Activated CD8-positive, alpha-beta memory T cell treated with anti-CD3 and anti-CD28 coated beads for 4 hours (primary cell): ENCODE data around the gene RNF144A.
"Not testable (repeated sequence)": the region's sequence is repeated elsewhere in the genome, so short reads cannot be mapped to it uniquely, and the experiment has no call there.

ENCODE experiments used
- DNase-seq, 2 donors: peaks; one replicate each; pipeline ENCODE4 v3.0.0-alpha.2; 2020; ENCODE audit warnings: low read depth in 2 of 2

The RNF144A gene

DNA sequence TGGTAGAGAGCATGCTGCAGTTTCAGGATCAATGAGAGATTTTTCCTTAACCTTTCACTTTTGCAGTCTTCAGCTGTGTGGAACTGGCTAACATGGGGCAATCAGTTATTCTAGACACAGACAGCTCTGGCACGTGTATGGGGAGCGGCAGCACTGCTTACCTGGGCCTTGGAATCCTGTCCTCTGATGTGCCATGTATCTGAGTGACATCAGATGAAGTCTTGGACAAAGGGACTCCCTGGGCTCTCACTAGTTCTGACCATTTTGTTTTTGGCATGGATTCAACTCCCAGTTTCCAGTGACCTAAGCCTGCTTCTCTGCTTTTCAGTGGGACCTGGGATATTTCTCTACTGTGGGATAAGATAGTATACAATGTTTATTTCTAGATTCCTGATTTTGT is 54.3 kb downstream of the RNF144A start:
- DNase-seq = no peak

GRCh38 chr2:6972067-6972710 is 55.0 kb downstream of the RNF144A start:
- DNase-seq = no peak

DNA sequence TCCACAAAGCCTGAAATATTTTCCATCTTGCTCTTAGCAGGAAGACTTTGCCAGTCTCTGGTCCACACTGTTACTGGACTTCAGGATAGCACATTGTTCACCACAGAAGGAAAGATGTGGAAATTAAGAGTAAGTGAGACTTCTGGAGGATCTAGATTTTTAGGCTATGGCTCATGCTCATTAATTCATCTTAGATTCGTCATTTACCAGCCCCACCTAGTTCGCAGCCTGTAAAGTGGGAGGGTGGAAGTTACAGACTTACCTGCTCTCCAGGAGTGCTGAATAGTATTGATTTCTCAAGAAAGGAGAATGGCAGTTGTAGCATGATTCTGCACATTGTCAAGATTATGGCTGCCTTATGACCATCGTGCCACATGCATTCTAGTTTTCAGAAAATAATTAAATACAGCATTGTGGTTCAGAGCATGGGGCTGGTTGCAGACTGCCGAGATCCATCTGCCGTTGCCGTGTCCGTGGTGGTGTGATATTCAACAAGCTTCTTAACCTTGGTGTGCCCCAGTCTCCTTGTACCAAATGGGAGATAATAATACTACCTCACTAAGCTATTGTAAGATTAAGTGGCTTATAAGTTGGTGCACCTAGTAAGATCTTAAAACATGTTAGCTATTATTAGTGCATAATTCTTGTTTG is 56.8 kb downstream of the RNF144A start:
- DNase-seq = no peak

- DNase-seq = no peak
Observed at GRCh38 chr2:6975988-6976387, 58.8 kb downstream of the RNF144A start.

DNA sequence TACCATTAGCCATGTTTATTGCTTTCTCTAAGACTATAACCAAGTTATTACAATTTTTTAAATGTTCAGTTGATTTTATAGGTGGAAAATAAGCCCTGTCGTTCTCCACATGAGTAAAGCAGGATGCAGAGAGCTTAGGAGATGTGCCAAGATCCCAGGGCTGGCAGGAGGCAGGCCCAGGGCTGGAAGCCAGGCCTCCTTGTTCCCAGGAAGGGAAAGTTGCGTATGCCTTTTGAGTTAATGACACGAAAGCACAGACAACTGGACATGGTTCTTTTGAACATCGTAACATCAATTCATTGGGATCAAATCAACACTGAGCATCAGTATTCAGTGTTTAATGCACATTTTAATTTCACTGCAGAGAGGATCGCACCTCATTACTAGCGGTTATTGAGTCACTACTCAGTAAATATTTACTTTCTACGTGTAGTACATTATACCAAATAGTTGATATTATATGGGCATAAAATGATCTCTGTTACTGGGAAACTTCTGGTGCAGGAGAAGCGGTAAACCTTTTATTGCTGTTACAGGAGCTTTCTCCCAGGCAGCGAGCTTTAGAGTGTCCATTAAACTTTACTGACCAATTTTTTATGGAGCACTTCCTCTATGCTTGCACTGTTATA is 60.0 kb downstream of the RNF144A start:
- DNase-seq = no peak

- no peak for DNase-seq
Observed at GRCh38 chr2:6977786-6978185, 60.6 kb downstream of the RNF144A start.

- DNase-seq = no peak
Observed at GRCh38 chr2:6978991-6979390, 61.8 kb downstream of the RNF144A start.

- DNase-seq = no peak
Observed at GRCh38 chr2:6982449-6982848, 65.2 kb downstream of the RNF144A start.

DNA sequence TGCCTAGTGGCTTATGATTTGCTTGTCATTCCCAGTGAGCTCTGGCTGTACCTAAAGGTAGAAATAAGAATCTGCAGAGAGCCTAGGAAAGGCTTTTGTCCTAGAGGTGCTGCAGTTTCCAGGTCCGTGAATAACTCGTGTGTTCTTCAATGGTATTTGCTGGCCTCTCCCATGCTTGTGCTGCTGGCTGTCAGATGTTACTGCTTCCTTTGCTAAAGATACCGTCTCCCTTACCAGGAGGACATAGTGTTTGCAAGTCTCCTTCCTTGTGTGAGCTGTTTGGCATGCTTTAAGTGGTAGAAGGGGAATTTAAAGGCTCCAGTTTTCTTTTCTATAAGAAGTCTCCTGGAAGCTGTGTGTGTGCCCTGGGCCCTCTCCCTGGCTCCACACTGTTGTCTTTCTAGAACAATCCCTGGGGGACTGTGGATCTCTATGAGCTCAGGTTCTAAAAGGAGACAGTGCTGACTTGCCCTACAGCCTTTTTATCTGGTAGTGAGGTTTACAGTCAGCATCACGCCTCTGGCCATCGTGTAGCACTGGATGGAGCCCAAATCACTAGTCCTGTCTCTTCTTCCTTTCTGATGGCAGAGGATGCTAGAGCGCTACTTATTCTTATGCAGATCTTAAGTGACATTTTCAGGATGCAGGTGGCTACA is 65.8 kb downstream of the RNF144A start:
- no peak for DNase-seq

DNA sequence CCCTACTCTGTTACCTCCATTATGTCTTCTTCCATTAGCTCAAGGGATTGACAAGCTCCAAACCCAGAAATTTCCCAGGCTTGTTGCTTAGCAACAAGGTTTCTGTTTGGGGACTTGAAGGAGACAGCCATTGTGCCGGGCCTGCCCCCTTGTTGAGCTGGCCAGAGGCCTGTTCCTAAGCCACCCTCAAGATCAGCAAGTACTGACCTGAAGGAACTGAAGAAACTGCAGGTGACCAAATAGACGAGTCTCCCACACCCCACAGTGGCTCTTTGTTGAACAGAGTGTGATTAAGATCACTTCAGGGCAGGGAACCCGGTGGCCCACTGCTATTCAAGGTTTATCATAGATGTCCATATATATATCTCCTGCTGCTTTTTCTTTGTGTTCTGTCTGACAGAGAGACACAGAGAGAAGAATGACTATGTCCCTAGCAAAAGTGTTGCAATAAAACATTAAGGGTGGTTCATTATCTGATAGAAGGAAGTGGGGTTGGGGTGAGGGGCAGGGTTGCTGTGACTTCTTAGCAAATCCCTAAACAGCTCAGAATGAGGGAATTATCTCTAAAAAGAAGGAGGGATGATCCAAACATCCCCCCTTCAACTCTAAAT is 69.2 kb downstream of the RNF144A start:
- no peak for DNase-seq

GRCh38 chr2:6986912-6987361 is 69.7 kb downstream of the RNF144A start:
- no peak for DNase-seq

- no peak for DNase-seq
Observed at GRCh38 chr2:6990871-6991270, 73.7 kb downstream of the RNF144A start.

- no peak for DNase-seq
Observed at GRCh38 chr2:6992794-6993228, 75.6 kb downstream of the RNF144A start.

DNA sequence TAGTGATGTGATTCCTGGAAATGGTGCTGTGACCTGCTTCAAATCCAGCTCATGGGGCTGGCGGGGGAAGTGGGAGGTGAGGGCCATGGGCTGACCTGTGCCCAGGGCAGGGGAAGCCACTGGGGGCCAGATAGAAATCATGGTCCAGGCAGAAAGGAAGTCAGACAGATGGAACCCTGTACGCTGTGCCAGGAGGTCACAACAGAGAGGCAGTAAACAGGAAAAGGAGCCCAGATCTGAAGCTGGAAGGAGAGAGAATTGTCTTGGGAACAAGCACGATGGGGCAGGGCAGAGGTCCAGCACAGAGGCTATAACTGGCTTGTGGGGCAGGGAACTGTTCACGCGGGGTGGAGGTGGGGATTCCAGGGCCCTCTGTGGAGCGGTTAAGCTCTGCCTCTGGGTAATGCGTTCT is 76.0 kb downstream of the RNF144A start:
- no peak for DNase-seq

- DNase-seq = no peak
Observed at GRCh38 chr2:6993936-6994335, 76.7 kb downstream of the RNF144A start.

DNA sequence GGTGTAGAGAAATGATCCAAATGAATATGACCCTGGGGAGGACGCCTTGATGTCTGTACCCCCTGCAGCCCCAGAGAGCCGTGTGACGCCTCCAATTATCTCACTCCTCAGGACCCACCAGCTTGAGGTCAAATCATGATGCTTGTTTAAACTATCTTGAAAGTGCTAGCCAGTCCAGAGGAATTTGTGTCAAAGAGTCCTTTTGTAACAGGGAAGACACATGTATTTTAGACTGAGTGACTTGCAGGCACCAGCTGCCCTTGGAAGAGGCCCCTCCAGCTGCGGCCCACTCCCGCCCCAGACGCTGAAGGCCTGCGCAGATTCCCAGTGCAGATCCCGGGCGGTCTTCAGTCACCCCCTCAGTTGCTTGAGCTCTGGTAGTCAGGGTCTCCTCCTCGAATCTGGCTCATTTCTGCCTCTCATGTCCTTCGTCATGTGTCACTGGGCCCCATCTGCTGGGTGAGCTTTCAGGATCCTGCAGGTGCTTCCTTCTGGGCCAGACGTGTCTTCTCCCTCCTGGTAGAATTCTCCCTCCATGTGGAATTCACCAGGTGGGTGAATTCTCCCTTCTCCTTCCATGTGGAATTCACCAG is 77.4 kb downstream of the RNF144A start:
- no peak for DNase-seq

- DNase-seq = no peak
Observed at GRCh38 chr2:6995391-6996097, 78.3 kb downstream of the RNF144A start.

- DNase-seq = no peak
Observed at GRCh38 chr2:6999211-6999877, 82.1 kb downstream of the RNF144A start.

DNA sequence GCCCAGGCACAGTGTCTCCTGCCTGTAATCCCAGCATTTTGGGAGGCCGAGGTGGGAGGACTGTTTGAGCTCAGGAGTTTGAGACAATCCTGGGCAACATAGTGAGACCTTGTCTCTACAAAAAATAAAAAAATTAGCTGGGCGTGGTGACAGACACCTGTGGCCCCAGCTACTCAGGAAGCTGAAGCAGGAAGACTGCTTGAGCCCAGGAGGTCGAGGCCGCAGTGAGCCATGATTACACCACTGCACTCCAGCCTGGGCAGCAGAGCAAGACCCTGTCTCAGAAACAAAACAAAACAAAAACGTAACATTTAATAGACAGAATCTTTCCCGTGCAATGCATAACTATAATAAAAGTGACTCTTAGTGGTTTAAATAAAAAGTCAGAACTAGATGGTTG is 84.2 kb downstream of the RNF144A start:
- DNase-seq = not testable (repeated sequence)

DNA sequence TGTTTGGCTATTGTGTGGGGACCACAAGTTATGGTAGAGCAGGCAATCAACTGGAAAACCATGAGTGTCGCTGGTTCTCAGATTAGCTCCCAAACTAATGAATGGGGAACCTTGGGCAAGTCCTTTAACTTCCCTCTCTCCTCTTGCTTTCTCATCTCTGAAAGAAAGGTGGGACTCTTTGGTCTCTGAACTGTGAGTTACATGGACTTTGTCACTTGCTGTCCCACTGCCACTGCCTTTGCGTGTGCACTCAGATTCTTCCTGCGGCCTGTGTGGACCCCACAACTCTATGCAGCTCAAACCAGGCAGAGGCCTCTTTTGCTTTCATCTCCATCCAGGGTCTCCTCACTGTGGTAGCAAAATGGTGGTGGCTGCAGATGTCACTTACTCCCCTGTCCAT is 86.7 kb downstream of the RNF144A start:
- DNase-seq = no peak

DNA sequence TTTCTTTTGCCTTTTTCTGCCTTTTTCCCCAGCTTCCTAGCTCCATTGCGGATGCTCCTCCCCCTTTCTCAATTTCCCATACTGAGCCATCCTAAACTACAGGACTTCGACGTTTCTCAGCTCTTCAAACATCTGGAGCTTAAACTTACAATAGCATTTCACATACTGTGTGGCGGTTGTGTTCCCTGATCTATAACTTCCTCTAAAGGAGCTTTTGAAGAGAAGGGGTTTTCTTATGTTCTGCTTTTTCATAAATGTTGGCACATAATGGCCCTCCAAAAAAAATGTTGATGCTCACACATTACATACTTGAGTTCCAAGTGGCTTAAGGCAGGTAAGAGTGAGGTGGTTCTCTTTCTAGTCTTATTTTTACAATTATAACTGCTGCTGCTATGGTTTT is 87.4 kb downstream of the RNF144A start:
- no peak for DNase-seq
